ENCODE data around the gene LHCGR.

Gene LHCGR

DNA sequence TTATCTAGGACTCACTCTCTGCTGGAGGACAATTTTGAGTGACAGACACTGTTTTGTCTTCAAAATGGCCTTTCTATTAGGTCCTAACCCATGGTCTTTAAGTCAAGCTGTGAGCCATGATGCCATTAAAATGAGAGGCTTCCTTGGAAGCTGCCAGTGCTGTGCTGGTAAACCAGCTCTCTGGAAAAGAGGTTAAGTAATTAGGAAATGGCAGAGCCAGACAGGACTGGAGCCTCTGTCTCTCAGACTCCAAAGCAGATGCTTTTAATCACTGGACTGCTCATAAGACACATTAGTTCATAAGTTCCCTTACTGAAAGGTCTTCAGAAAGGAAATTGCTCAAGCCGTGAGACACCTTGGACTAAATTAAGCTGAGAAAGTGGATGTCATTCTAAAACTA lies 25.8 kb upstream of the LHCGR start:
- Histone ChIP-seq H3K4me3 (no peak overlapping the region), H3K27ac (no peak overlapping the region)
- no peak for DNase-seq (ENCODE audit: low spot score)
- TF ChIP-seq, protein P1, sequence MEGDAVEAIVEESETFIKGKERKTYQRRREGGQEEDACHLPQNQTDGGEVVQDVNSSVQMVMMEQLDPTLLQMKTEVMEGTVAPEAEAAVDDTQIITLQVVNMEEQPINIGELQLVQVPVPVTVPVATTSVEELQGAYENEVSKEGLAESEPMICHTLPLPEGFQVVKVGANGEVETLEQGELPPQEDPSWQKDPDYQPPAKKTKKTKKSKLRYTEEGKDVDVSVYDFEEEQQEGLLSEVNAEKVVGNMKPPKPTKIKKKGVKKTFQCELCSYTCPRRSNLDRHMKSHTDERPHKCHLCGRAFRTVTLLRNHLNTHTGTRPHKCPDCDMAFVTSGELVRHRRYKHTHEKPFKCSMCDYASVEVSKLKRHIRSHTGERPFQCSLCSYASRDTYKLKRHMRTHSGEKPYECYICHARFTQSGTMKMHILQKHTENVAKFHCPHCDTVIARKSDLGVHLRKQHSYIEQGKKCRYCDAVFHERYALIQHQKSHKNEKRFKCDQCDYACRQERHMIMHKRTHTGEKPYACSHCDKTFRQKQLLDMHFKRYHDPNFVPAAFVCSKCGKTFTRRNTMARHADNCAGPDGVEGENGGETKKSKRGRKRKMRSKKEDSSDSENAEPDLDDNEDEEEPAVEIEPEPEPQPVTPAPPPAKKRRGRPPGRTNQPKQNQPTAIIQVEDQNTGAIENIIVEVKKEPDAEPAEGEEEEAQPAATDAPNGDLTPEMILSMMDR (IDR thresholded peaks at IDR 0.05) = no peak

DNA sequence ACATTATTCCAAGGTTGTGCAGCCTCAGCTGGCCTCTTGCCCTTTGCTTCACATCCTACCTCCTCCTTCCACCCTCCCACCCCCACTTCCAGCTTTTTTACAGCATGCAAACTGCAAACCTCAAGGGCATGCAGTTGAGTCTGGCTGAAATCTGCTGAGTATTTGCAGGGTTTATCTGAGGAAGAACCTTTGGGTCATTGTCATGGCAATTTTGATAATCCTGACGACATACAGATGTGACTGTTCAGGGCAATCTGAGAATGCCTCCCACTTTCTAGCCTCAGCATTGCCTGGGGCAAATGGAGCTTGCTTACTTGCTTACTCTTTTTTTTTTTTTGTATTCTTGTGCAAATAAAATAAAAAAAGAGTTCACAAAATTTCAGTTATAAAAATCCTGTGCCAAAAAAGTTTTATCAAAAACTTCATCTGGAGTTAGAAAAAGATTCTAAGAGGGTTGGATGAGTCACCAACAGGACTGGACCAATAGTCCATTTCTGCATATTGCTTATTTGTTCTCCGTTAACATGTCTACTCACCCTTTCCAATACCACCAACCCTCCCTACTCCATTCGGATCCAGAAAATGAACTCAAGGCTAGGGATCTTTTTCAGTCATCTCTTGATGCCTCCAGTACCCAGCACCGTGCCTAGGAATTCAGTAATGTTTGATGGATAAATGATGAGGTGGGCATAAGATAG lies 23.6 kb upstream of the LHCGR start:
- no peak for DNase-seq (ENCODE audit: low spot score)
- Histone ChIP-seq H3K27ac (no peak overlapping the region), H3K4me3 (no peak overlapping the region)
- TF ChIP-seq, protein P1 (IDR thresholded peaks at IDR 0.05) = no peak

DNA sequence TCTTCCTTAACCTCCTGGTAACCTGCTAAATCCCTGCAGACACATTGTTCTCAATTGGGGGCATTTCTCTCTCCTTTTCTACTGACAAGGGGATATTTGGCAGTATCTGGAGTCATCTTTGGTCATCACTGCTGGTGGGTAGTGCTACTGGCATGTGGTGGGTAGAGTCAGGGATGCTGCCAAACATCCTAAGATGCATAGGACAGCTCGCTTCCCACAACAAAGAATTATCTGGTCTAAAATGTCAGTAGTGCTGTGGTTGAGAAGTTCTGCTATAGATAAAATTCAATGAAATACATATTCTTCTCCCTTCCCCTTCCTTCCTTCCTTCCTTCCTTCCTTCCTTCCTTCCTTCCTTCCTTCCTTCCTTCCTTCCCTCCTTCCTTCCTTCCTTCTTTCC lies 18.7 kb upstream of the LHCGR start:
- TF ChIP-seq, protein P1 (IDR thresholded peaks at IDR 0.05) = no peak
- Histone ChIP-seq H3K27ac (no peak overlapping the region), H3K4me3 (no peak overlapping the region)
- no peak for DNase-seq (ENCODE audit: low spot score)

- Histone ChIP-seq H3K27ac (no peak overlapping the region), H3K4me3 (no peak overlapping the region)
- no peak for DNase-seq (ENCODE audit: low spot score)
- TF ChIP-seq, protein P1 (IDR thresholded peaks at IDR 0.05) = no peak
Measured at GRCh38 chr2:48771241-48772014, 15.9 kb upstream of the LHCGR start.

DNA sequence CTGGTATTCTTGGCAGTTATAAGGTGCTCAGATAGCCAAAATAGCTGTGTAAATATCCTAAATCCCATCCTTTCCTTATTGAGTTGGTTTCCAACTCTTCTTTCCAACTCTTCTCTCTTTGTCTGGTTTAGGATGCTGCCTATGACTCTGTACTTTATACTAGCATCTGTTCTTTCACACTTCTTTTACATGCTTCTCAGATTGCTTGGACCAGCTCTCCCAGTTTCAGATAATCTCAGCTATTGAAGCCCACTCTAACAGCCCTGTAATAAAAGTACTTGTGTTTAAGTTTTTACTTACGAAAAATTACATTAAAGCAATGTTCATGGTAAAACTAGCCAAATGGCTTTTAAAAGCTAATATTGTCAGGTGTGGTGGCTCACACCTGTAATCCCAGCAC lies 14.7 kb upstream of the LHCGR start:
- TF ChIP-seq, protein P1 (IDR thresholded peaks at IDR 0.05) = no peak
- DNase-seq (ENCODE audit: low spot score) = no peak

GRCh38 chr2:48768669-48769068 lies 13.1 kb upstream of the LHCGR start:
- Histone ChIP-seq H3K4me3 (no peak overlapping the region), H3K27ac (no peak overlapping the region)
- no peak for DNase-seq (ENCODE audit: low spot score)
- TF ChIP-seq, protein P1 (IDR thresholded peaks at IDR 0.05) = no peak

More for the DNA sequence above, 14.7 kb upstream of the LHCGR start:
- H3K4me3 ChIP-seq = no peak overlapping the region
- H3K27ac ChIP-seq = no peak overlapping the region

DNA sequence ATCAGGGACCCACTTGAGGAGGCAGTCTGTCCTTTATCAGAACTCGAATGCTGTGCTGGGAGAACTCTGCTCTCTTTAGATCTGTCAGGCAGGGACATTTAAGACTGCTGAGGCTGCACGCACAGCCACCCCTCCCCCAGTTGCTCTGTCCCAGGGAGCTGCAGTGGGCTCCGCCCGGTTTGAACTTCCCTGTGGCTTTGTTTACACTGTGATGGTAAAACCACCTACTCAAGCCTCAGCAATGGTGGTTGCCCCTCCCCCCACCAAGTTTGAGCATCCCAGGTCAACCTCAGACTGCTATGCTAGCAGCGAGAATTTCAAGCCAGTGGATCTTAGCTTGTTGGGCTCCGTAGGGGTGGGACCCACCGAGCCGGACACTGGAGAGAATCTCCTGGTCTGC lies 11.8 kb upstream of the LHCGR start:
- TF ChIP-seq, protein P1 (IDR thresholded peaks at IDR 0.05) = no peak
- Histone ChIP-seq H3K27ac (no peak overlapping the region), H3K4me3 (no peak overlapping the region)
- DNase-seq (ENCODE audit: low spot score) = no peak
